Muscle of leg (tissue), 11 donors: ENCODE measurements around the gene FCHSD2. TPM values are rescaled to one million over a fixed set of nuclear protein-coding genes. Genes with fewer than 3 reads are reported as not detected.

Experiments
- DNase-seq: peaks from one replicate; pipeline ENCODE4 v3.0.0; 2013
- H3K27ac ChIP-seq: one replicate; pipeline ENCODE4 v1.5.1; 2013; ENCODE audit warnings: mild to moderate bottlenecking, low read length, control low read depth
- H3K27me3 ChIP-seq: one replicate; pipeline ENCODE4 v1.6.1; 2013; ENCODE audit warnings: low read length; ENCODE audit not compliant: control insufficient read depth, insufficient read depth
- H3K36me3 ChIP-seq: one replicate; pipeline ENCODE4 v1.6.1; 2013; ENCODE audit warnings: low read length; ENCODE audit not compliant: control insufficient read depth, insufficient read depth
- H3K4me1 ChIP-seq: one replicate; pipeline ENCODE4 v1.6.1; 2013; ENCODE audit warnings: low read length; ENCODE audit not compliant: control insufficient read depth, insufficient read depth
- H3K4me3 ChIP-seq: one replicate; pipeline ENCODE4 v1.5.1; 2013; ENCODE audit warnings: low read length, control low read depth
- H3K9me3 ChIP-seq: replicated peaks from 2 replicates; pipeline ENCODE4 v1.6.1; 2013; ENCODE audit warnings: low read depth, low read length; ENCODE audit not compliant: control insufficient read depth
- WGBS: methylation state at CpG from one replicate; pipeline ENCODE4 v1.1.5; 2013; ENCODE audit warnings: missing lambda C conversion rate; ENCODE audit not compliant: insufficient coverage; 5-methylcytosine and 5-hydroxymethylcytosine counted together
- polyA plus RNA-seq, 8 donors: library from polyadenylated mRNA; unstranded; fragments of 120-200 nt; gene quantifications; one replicate each; pipeline versions ENCODE4 v1.2.1 to v1.2.3, GENCODE V29; 2013; ENCODE audit warnings: inconsistent platforms in 1 of 8, low replicate concordance in 1 of 8; ENCODE audit not compliant: insufficient read length in 8 of 8, insufficient read depth in 1 of 8
- total RNA-seq: library from RNA; stranded (reverse); fragments of 120-200 nt; gene quantifications from one replicate; pipeline ENCODE4 v1.2.4, GENCODE V29; 2013

Gene FCHSD2
- total and polyA plus RNA-seq, 9 donors, result 13.7 to 29.3 (median 24.2) TPM

DNA sequence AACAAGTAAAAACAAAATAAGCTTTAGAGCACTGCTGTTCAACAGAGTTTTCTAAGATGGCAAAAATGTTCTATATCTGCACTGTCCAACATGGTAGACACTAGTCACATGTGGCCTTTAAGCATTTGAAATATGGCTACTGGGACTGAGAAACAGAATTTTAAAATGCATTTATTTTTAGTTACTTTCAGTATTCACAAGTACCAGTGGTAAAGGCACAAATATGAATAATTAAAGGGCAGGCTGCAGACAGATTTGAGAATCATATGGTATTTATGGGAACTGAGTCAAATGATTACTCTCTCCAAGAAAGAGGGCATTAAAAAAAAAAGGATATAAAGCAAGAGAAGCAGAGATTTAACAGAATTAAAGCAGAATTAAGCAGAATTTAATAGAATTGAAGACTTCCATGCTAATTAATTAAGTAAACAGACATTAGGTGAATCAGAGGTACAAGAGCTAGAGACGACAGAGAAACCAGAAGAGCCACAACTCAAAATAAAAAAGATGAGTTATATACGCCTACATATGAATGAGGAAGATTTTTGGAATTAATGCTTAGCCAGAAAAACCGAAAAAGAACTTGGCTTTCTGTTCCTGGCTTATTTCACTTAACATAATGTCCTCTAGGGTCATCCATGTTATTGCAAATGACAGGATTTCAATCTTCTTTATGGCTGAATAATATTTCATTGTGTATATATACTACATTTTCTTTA, 167.5 kb downstream of the FCHSD2 start:
- no peak for DNase-seq
- no peak overlapping the region for H3K4me3 ChIP-seq
- peaks cover 5% of the 10 kb centered on the region for H3K36me3 ChIP-seq
- no CpG with 5 or more reads among the region's 3 CpGs for WGBS
- no peak overlapping the region for H3K27ac ChIP-seq
- no peaks in the 10 kb centered on the region for H3K27me3 ChIP-seq
- no peaks in the 10 kb centered on the region for H3K4me1 ChIP-seq
- no peaks in the 10 kb centered on the region for H3K9me3 ChIP-seq

DNA sequence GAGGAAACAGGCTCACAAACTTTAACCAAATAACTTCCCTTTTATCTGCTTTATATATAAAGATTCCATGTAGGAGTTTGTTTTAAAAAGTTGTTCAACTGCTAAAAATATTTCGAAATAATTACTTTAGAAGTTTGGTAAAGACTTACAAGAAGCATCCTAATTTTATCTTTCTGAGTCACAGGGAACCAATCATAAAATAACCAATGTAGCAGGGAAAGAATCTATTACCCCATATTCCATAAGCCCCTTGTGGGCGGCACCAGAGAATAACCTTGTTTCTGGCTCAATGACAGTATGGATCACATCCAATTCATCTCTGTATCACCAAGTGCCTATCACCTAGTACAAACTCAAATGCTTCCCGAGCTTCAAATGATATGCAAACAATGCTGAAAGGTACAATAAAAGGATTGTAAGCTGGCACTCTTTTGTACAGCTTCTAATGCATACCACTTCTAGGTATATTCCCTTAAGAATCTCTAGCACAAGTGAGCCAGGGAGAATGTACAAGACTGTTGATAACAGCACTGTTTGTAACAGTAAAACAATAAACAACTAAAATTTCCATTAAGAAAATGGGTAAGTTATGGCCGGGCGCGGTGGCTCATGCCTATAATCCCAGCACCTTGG, 169.5 kb downstream of the FCHSD2 start:
- H3K36me3 ChIP-seq, result peaks cover 2% of the 10 kb centered on the region
- no peaks in the 10 kb centered on the region for H3K4me1 ChIP-seq
- H3K27me3 ChIP-seq, result no peaks in the 10 kb centered on the region
- DNase-seq, result no peak
- WGBS, result no CpG with 5 or more reads among the region's 6 CpGs
- H3K9me3 ChIP-seq, result no peaks in the 10 kb centered on the region
- no peak overlapping the region for H3K4me3 ChIP-seq
- H3K27ac ChIP-seq, result no peak overlapping the region

DNA sequence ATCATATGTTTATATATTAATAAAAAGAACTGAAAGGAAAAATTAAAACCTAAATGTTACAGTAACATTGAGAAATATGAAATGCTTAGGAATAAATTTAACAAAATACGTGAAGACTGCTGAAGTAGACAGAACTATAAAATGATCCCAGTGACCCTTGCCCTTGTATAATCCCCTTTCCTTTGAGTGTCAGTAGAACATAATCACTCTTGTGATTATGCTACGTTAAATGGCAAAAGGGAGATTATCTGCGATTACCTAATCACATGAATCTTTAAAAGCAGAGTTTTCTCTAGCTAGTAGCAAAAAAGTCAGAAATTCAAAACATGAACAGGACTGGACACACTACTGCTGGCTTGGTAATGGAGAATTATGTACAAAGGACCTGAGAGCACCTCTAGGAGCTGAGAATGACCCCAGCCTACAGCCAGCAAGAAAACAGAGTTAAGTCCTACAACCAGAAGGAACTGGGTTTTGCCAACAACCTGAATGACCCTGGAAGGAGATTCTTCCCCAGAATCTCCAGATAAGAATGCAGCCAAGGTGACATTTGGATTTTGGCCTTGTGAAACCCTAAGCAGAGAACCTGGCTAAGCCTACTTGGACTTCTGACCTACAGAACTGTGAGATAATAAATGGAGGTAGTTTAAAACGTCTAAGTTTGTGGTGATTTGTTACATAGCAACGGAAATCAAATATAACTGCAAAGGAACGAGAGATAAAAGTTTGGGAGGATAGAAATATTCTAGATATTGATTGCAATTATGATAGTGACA, 170.7 kb downstream of the FCHSD2 start:
- Histone ChIP-seq H3K4me1 (no peaks in the 10 kb centered on the region), H3K4me3 (no peak overlapping the region), H3K9me3 (no peaks in the 10 kb centered on the region), H3K27me3 (no peaks in the 10 kb centered on the region), H3K27ac (no peak overlapping the region), H3K36me3 (peaks cover 2% of the 10 kb centered on the region)
- DNase-seq, result no peak
- no CpG with 5 or more reads among the region's 6 CpGs for WGBS

DNA sequence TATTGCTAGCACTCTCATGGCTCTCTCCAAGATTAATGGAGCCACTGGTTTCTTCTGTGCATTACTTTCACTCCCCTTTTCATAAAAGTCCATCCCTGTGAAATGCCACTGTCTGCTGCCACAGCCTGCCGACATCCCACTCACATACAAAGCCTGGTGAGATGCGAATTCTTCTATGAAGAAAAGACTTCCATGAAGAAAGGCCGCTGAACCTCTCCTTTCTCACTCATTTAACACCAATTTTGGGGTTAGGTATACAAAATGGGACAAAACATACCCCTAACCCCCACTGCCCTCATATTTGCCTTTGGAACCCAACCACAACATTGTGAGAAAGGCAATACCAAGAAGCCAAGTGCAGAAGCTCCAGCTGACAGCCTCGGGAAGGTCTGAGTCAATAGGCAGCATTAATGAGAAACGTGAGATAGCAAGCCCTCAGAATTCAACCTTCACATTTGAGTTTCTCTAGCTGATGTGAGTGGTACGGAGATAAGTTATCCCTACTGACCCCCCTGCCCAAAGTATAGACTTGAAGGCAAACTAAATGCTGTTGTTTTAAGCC, 171.5 kb downstream of the FCHSD2 start:
- Histone ChIP-seq H3K36me3 (peaks cover 2% of the 10 kb centered on the region), H3K9me3 (no peaks in the 10 kb centered on the region), H3K27me3 (no peaks in the 10 kb centered on the region), H3K4me3 (no peak overlapping the region), H3K27ac (no peak overlapping the region), H3K4me1 (no peaks in the 10 kb centered on the region)
- WGBS, result 92% methylated on average over 2 of the region's 6 CpGs
- no peak for DNase-seq

DNA sequence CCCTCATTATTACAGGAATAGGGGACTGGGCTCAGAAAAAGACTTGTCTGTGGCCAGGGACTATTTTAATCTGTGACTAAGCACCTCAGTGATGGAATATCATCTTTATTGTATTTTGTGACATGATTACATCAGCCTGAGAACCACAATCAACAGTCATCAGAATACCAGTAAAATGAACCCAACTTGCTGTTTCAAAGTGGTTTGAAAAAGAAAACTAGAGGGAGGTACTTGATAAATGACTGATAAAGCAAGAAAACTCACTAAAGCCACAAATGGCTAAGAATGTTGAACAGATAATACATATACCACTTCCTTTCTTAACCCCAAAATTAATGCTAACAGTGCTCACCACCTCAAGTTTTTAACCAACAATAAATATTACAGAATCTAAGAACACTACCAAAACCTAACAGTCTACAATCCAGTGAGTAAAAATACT, 172.2 kb downstream of the FCHSD2 start:
- Histone ChIP-seq H3K9me3 (no peaks in the 10 kb centered on the region), H3K4me3 (no peak overlapping the region), H3K27ac (no peak overlapping the region), H3K4me1 (no peaks in the 10 kb centered on the region), H3K27me3 (no peaks in the 10 kb centered on the region), H3K36me3 (peaks cover 2% of the 10 kb centered on the region)
- DNase-seq, result no peak

DNA sequence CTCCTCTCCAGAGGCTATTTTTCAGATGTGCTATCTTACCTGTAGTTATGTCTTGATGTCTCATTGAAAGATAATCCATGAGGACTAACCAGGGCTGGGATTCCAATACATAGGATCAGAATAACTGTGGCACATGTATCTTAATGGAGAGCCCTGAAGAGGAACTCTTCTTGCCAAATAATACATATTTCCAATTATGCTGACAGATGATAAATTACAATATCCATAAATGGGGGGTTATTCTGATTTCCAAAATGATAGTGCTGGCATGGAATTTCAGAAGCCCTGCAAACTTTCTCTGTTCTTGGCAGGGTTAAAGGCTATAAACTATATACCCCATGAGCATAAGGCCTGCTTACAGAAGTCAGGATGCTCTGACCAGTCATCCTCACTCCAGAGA, 173.7 kb downstream of the FCHSD2 start:
- no peak for DNase-seq
- H3K36me3 ChIP-seq, result peaks cover 6% of the 10 kb centered on the region
- no peaks in the 10 kb centered on the region for H3K9me3 ChIP-seq
- no peaks in the 10 kb centered on the region for H3K27me3 ChIP-seq
- no peaks in the 10 kb centered on the region for H3K4me1 ChIP-seq
- no peak overlapping the region for H3K27ac ChIP-seq
- H3K4me3 ChIP-seq, result no peak overlapping the region

DNA sequence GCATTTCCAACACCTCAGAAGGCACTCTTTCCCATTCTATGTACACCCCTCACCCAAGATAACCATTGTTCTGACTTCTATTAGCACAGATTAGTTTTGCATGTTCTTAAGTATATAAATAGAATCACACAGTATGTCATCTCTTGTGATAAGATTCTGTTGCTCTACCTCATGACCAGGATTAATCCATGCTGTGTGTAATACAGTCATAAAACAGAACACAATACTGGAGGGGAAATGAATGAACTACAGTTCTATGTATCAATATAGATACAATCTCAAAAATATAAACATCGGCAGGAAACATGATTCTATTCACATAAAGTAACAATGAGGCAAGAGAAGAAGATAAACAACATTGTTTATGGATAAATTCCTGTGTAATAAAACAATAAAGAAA, 176.4 kb downstream of the FCHSD2 start:
- no peaks in the 10 kb centered on the region for H3K4me1 ChIP-seq
- peaks cover 6% of the 10 kb centered on the region for H3K36me3 ChIP-seq
- H3K27ac ChIP-seq, result no peak overlapping the region
- no peaks in the 10 kb centered on the region for H3K9me3 ChIP-seq
- no peak overlapping the region for H3K4me3 ChIP-seq
- no peaks in the 10 kb centered on the region for H3K27me3 ChIP-seq
- WGBS, result no CpG with 5 or more reads among the region's 1 CpG
- no peak for DNase-seq

DNA sequence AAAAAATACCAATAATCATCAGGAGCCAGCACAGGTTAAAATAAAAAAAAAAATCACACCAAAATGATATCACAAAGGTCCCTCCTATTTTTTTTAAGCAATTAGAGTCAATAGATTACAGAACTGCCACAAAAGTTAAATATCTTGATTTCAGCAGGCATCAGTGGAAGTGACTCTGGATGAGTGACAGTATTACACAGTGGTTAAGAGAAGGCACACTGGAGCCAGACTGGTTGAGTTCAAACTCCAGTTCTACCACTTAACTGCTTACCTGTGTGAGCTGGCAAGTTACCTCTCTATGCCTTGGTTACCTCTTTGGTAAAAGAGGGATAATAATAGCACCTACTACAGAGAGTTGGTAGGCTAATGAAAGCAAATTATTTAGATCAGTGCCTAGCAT, 179.4 kb downstream of the FCHSD2 start:
- Histone ChIP-seq H3K4me1 (no peaks in the 10 kb centered on the region), H3K36me3 (peaks cover 6% of the 10 kb centered on the region), H3K27me3 (no peaks in the 10 kb centered on the region), H3K27ac (no peak overlapping the region), H3K9me3 (no peaks in the 10 kb centered on the region), H3K4me3 (no peak overlapping the region)
- no peak for DNase-seq

DNA sequence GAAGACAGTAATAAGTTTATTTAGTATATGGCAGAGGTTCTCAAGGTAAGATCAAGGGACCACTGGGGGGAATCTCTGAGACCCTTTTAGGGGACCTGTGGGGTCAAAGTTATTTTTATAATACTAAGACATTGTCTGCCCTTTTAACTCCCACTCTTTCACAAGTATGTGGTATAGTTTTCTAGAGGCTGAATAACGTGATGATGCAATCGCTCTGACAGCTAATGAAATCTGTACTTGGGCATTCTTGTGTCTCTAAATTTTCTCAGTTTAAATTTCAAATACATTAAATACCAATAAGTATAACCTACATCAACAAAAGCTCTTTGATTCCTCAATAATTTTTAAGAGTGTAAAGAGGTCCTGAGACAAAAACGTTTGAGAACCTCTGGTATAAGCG, 180.0 kb downstream of the FCHSD2 start:
- H3K27ac ChIP-seq, result no peak overlapping the region
- no CpG with 5 or more reads among the region's 4 CpGs for WGBS
- no peaks in the 10 kb centered on the region for H3K9me3 ChIP-seq
- H3K27me3 ChIP-seq, result no peaks in the 10 kb centered on the region
- H3K4me1 ChIP-seq, result no peaks in the 10 kb centered on the region
- H3K4me3 ChIP-seq, result no peak overlapping the region
- H3K36me3 ChIP-seq, result peaks cover 6% of the 10 kb centered on the region
- no peak for DNase-seq

DNA sequence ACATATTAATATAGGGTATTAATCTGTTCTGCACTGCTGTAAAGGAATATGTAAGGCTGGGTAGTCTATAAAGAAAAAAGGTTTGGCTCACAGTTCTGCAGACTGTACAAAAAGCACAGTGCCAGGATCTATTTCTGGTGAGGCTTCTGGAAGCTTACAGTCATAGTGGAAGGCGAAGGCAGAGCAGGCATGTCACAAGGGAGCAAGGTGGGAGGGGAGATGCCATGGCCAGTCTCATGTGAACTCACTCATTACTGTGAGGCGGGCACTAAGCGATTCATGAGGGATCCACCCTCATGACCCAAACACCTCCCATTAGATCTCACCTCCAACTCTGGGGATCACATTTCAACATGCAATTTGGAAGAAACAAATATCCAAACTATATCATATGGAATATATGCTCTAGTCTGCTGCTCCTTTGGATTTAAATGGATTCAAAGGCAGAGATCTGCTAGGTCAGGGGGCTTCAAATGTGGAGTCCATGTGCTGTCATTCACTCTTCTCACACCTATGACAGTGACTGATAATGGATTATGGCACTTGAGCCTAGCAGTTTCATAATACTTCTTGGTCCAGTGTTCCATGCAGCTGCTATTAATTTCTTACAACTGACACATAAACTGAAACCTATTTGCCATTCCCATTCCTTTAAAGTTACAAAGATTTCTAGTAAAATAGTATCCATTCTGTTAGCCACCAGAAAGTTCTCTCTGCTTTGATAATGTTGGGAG, 182.0 kb downstream of the FCHSD2 start:
- DNase-seq, result no peak
- H3K27ac ChIP-seq, result no peak overlapping the region
- no peak overlapping the region for H3K4me3 ChIP-seq
- no peaks in the 10 kb centered on the region for H3K27me3 ChIP-seq
- no CpG with 5 or more reads among the region's 3 CpGs for WGBS
- H3K4me1 ChIP-seq, result no peaks in the 10 kb centered on the region
- peaks cover 8% of the 10 kb centered on the region for H3K36me3 ChIP-seq
- H3K9me3 ChIP-seq, result no peaks in the 10 kb centered on the region
